Measurements from ENCODE around the gene TFB2M.

Gene TFB2M

DNA sequence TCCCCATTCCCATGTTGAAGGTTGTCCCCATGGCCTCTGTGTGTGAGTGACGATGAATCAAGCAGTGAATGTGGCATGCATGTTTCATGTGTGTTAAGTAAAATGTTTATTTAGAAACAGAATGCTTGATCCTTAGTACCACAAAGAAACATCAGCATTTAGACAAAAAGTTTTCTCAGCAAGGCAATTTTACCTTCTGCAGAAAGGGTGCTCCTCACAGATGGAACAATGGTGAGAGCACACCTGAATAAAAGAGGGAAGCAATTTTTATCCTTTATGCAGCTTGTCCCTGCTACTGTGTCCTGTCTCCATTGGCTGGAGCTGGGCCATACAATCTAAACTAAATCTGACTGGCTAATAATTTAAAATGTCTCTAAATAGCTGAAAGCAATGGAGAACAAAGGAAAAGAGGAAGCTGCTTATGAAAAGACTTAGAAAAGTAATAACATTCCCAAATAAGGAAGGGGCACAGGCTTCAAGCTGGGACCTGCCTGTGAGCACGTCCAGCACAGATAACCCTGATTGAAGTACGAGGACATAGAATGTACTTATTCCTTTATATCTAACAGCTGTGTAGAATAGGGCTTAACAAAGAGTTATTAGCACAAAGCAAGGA lies 50.6 kb downstream of the TFB2M start:
- no peak overlapping the region for H3K27ac ChIP-seq (ENCODE audit: low read depth, low read length)
- H3K9ac ChIP-seq (ENCODE audit: low read length), result no peak overlapping the region
- H3K36me3 ChIP-seq (ENCODE audit: control insufficient read depth, insufficient read depth, low read length), result no peaks in the 10 kb centered on the region
- H3K27me3 ChIP-seq (ENCODE audit: control insufficient read depth, insufficient read depth, low read length), result no peaks in the 10 kb centered on the region
- no peak overlapping the region for H3K4me3 ChIP-seq (ENCODE audit: low read length)
- H3K4me1 ChIP-seq (ENCODE audit: control insufficient read depth, insufficient read depth, low read length), result no peaks in the 10 kb centered on the region

DNA sequence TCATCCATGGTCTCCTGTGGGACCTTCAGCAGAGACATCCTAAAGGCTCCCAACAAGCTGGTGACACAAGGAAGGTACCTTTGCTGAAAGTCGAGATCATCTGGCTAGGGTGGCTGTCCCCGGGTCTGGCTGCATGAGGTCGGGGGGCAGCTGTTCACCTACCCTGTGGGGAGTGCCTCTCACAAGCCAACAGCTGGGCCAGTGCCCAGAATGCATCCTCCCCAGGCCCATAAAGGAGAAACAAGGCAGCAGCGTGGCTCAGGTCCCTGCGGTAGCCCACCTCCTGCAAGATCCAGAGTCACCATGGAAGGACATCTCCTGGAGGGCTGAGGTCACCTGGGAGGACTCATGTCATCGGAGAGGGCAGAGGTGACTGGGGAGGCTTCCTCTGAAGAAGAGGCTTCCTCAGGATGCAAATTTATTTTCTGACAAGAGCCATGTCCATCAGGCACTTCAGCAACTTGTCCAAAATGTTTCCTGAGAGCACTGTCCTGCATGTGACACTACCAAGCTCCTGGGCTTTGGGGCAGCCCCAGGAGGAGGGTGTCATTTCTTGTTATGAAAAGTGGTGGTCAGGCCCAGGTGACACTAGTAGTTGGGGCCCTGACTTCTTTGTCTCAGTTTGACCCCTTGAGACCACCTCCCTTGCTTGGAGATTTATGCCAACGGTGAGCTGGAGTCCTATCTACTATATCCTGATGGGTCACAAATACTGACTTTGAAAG lies 52.3 kb downstream of the TFB2M start:
- Histone ChIP-seq H3K36me3 (ENCODE audit: control insufficient read depth, insufficient read depth, low read length) (no peaks in the 10 kb centered on the region), H3K27ac (ENCODE audit: low read depth, low read length) (no peak overlapping the region), H3K9ac (ENCODE audit: low read length) (no peak overlapping the region), H3K4me3 (ENCODE audit: low read length) (no peak overlapping the region), H3K27me3 (ENCODE audit: control insufficient read depth, insufficient read depth, low read length) (no peaks in the 10 kb centered on the region), H3K4me1 (ENCODE audit: control insufficient read depth, insufficient read depth, low read length) (no peaks in the 10 kb centered on the region)

GRCh38 chr1:246513041-246513440 lies 53.0 kb downstream of the TFB2M start:
- Histone ChIP-seq H3K4me1 (ENCODE audit: control insufficient read depth, insufficient read depth, low read length) (no peaks in the 10 kb centered on the region), H3K27me3 (ENCODE audit: control insufficient read depth, insufficient read depth, low read length) (no peaks in the 10 kb centered on the region), H3K27ac (ENCODE audit: low read depth, low read length) (no peak overlapping the region), H3K4me3 (ENCODE audit: low read length) (no peak overlapping the region), H3K36me3 (ENCODE audit: control insufficient read depth, insufficient read depth, low read length) (no peaks in the 10 kb centered on the region), H3K9ac (ENCODE audit: low read length) (no peak overlapping the region)

- H3K4me3 ChIP-seq (ENCODE audit: low read length), result no peak overlapping the region
- H3K4me1 ChIP-seq (ENCODE audit: control insufficient read depth, insufficient read depth, low read length), result no peaks in the 10 kb centered on the region
- H3K36me3 ChIP-seq (ENCODE audit: control insufficient read depth, insufficient read depth, low read length), result no peaks in the 10 kb centered on the region
- no peak overlapping the region for H3K27ac ChIP-seq (ENCODE audit: low read depth, low read length)
- H3K27me3 ChIP-seq (ENCODE audit: control insufficient read depth, insufficient read depth, low read length), result no peaks in the 10 kb centered on the region
- no peak overlapping the region for H3K9ac ChIP-seq (ENCODE audit: low read length)
Observed at GRCh38 chr1:246512635-246513034, 53.4 kb downstream of the TFB2M start.

- Histone ChIP-seq H3K27ac (ENCODE audit: low read depth, low read length) (no peak overlapping the region), H3K4me3 (ENCODE audit: low read length) (no peak overlapping the region), H3K9ac (ENCODE audit: low read length) (no peak overlapping the region), H3K4me1 (ENCODE audit: control insufficient read depth, insufficient read depth, low read length) (no peaks in the 10 kb centered on the region), H3K36me3 (ENCODE audit: control insufficient read depth, insufficient read depth, low read length) (no peaks in the 10 kb centered on the region), H3K27me3 (ENCODE audit: control insufficient read depth, insufficient read depth, low read length) (no peaks in the 10 kb centered on the region)
Observed at GRCh38 chr1:246512230-246512629, 53.8 kb downstream of the TFB2M start.

DNA sequence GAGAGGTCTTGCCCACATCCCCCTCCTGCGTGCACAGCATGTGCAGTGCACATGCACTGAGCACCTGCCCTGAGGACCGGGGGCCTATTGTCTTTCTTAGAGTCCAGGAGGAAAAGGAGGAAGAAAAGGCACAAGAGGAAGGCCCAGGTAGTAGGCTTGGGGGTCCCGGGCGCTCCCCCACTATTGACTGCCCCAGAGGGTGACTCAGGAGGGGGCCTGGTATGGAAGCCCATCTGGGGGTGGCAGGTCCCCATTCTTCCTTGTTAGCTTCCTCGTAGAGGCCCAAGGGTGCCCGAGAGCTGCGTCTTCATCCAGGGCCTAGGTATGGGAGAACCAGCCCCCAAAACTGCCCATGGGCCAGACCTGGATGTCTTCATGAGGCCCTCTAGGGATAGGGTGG lies 54.9 kb downstream of the TFB2M start:
- no peak overlapping the region for H3K27ac ChIP-seq (ENCODE audit: low read depth, low read length)
- H3K27me3 ChIP-seq (ENCODE audit: control insufficient read depth, insufficient read depth, low read length), result no peaks in the 10 kb centered on the region
- H3K36me3 ChIP-seq (ENCODE audit: control insufficient read depth, insufficient read depth, low read length), result no peaks in the 10 kb centered on the region
- H3K9ac ChIP-seq (ENCODE audit: low read length), result no peak overlapping the region
- H3K4me1 ChIP-seq (ENCODE audit: control insufficient read depth, insufficient read depth, low read length), result peaks cover 1% of the 10 kb centered on the region
- no peak overlapping the region for H3K4me3 ChIP-seq (ENCODE audit: low read length)

DNA sequence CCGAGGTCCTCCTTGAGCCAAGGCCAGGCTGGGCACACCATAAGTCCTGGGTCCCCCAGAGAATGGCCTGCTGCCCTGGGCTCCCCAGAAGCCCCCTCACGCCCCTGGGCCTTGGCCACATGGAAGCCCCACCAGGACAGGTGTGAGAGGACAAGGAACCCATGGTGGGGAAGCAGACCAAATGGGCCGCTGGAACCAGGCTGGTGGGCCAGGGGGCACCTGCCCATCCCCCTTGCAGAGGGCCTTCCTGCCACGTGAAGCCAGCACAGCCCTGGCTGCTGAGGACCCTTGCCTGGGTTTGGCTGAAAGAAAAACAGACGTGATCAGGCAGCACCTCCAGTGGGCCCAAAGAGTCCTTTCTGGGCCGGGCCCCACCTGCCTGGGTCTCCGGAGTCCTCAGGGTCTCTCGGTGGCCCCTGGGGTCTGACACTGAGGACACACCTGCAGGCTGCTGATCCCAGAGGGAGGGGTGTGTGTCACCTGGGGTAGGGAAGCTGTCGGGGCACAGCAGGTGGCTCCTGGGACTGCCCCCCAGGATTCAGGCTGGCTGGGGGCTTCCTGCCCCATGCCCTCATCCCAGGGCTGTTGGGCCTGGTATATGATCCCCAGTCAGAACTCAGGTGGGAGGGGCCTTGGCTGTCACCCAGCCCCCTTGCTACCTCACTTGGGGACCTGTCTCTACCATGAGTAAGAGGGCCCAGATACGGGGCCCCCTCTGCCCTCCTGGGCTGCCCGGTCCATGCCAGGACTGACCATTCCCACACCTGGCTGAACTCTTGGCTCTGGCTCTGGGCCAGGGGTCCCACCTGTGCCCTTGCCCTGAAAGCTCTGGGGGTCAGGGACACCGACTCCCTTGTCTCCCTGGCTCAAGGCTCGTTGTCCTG lies 55.7 kb downstream of the TFB2M start:
- Histone ChIP-seq H3K4me3 (ENCODE audit: low read length) (no peak overlapping the region), H3K4me1 (ENCODE audit: control insufficient read depth, insufficient read depth, low read length) (peaks cover 2% of the 10 kb centered on the region), H3K27ac (ENCODE audit: low read depth, low read length) (no peak overlapping the region), H3K9ac (ENCODE audit: low read length) (no peak overlapping the region), H3K36me3 (ENCODE audit: control insufficient read depth, insufficient read depth, low read length) (no peaks in the 10 kb centered on the region), H3K27me3 (ENCODE audit: control insufficient read depth, insufficient read depth, low read length) (no peaks in the 10 kb centered on the region)

GRCh38 chr1:246508897-246509688 lies 57.0 kb downstream of the TFB2M start:
- Histone ChIP-seq H3K27me3 (ENCODE audit: control insufficient read depth, insufficient read depth, low read length) (no peaks in the 10 kb centered on the region), H3K36me3 (ENCODE audit: control insufficient read depth, insufficient read depth, low read length) (no peaks in the 10 kb centered on the region), H3K9ac (ENCODE audit: low read length) (no peak overlapping the region), H3K27ac (ENCODE audit: low read depth, low read length) (no peak overlapping the region), H3K4me3 (ENCODE audit: low read length) (no peak overlapping the region), H3K4me1 (ENCODE audit: control insufficient read depth, insufficient read depth, low read length) (peaks cover 2% of the 10 kb centered on the region)

DNA sequence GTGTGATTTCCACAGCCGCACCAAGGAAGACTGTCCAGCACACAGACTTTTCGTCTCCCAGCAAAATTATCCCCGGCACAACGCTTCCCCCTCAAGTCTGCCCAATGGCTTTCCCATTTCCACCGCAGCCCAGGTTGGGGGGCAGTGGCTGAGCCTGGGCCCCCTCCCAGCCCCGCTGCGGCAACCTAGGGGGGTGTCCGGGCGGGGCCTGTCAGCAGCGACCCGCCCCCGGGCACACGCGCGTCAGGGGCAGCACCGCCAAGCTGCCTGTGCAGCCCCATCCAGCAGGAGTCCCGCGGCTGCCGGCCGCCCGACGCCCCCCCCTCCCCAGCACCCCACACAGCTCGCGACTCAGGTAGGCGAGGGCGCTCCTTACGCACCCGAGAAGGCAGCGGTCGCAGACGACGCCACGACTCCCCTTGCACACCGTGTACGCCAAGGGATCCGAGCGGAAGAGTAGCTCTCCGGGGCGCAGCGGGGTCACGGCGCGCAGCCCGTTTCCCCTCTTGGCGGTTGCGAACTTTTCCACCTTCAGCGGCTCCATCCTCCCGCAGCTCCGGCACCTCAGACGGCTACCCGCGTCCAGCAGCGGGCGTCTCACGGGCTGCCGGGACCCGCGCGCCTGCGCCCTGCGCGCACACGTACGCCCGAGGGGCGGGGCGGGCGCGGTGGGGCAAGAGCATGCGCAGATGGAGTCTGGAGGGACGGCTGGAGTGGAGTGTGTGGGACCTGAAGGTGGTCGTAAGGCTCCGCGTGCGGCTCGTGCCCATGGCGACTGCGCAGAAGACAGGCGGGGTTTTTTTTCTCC lies 59.2 kb downstream of the TFB2M start, which contains the start of gene SMYD3:
SMYD3 (minus strand) TSS at position 606 of the 808 bp plus-strand sequence.
- H3K27ac ChIP-seq (ENCODE audit: low read depth, low read length), result no peak within 1 kb of the TSS
- peak within 1 kb of the TSS; percentile 93 for H3K4me3 ChIP-seq (ENCODE audit: low read length)
- H3K27me3 ChIP-seq (ENCODE audit: control insufficient read depth, insufficient read depth, low read length), result no peaks in the 10 kb centered on the region
- peak within 1 kb of the TSS; percentile 2 for H3K9ac ChIP-seq (ENCODE audit: low read length)
- peaks cover 2% of the 10 kb centered on the region for H3K4me1 ChIP-seq (ENCODE audit: control insufficient read depth, insufficient read depth, low read length)
- H3K36me3 ChIP-seq (ENCODE audit: control insufficient read depth, insufficient read depth, low read length), result no peaks in the 10 kb centered on the region

DNA sequence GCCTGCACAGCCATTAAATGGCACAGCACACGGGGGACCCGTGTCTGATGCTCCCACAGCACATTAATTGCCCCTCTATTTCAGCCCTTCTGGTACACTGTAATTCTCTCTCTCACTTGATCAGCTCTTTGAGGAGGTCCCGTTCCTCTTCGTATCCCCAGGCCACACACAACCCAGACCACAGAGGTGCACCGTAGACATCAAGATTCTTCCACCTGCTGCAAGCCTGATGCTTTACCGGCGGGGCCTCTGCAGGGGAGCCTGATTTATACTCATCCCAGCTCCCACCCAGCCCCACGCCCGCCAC lies 59.7 kb downstream of the TFB2M start:
- Histone ChIP-seq H3K27ac (ENCODE audit: low read depth, low read length) (no peak overlapping the region), H3K9ac (ENCODE audit: low read length) (no peak overlapping the region), H3K4me3 (ENCODE audit: low read length) (peak overlapping the region; percentile 93), H3K4me1 (ENCODE audit: control insufficient read depth, insufficient read depth, low read length) (peaks cover 2% of the 10 kb centered on the region), H3K36me3 (ENCODE audit: control insufficient read depth, insufficient read depth, low read length) (no peaks in the 10 kb centered on the region), H3K27me3 (ENCODE audit: control insufficient read depth, insufficient read depth, low read length) (no peaks in the 10 kb centered on the region)

- Histone ChIP-seq H3K36me3 (ENCODE audit: control insufficient read depth, insufficient read depth, low read length) (no peaks in the 10 kb centered on the region), H3K27me3 (ENCODE audit: control insufficient read depth, insufficient read depth, low read length) (no peaks in the 10 kb centered on the region), H3K4me3 (ENCODE audit: low read length) (no peak overlapping the region), H3K9ac (ENCODE audit: low read length) (no peak overlapping the region), H3K27ac (ENCODE audit: low read depth, low read length) (no peak overlapping the region), H3K4me1 (ENCODE audit: control insufficient read depth, insufficient read depth, low read length) (peaks cover 2% of the 10 kb centered on the region)
Observed at GRCh38 chr1:246503341-246503740, 62.7 kb downstream of the TFB2M start.
